Measurements from ENCODE around the gene PGLYRP2.

DNA sequence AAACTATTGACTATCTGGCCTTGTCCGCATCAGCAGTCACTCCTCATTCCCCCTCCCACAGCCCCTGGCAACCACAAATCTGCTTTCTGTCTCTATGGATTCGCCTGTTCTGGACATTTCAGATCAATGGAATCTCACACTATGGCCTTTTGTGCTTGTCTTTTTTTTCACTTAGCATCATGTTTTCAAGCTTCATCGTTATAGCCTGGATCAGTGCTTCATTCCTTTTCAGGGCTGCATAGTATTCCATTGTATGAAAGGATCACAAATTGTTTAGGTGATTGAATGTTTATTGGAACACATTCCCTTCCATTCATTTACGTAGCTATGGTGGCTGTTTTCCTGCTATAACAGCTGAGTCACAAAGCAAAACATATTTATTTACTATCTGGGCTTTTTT lies 7.7 kb upstream of the PGLYRP2 start:
- TF ChIP-seq ARID2 (IDR thresholded peaks at IDR 0.05) (no peak), ETV6 (IDR thresholded peaks at IDR 0.05; ENCODE audit: borderline replicate concordance in 1 of 2, low read depth in 2 of 2, low read length in 1 of 2) (no peak), ETV6 (CRISPR knock-in tag; IDR thresholded peaks at IDR 0.05; ENCODE audit: borderline replicate concordance) (no peak), NFYB (IDR thresholded peaks at IDR 0.05; ENCODE audit: extremely low read depth, insufficient read length) (no peak), CBX1 (IDR thresholded peaks at IDR 0.05; ENCODE audit: low read depth) (no peak), TAF1 (IDR thresholded peaks at IDR 0.05; ENCODE audit: control insufficient read depth, extremely low read depth, insufficient read depth, low read length, severe bottlenecking) (no peak), EP300 (IDR thresholded peaks at IDR 0.05; ENCODE audit: low read length) (no peak), ZBTB1 (CRISPR knock-in tag; IDR thresholded peaks at IDR 0.05; ENCODE audit: borderline replicate concordance, low read depth) (no peak), ZNF263 (CRISPR knock-in tag; IDR thresholded peaks at IDR 0.05; ENCODE audit: borderline replicate concordance) (no peak), ZNF121 (CRISPR knock-in tag; conservative IDR thresholded peaks at IDR 0.05) (no peak; the same call in 1 of the 2 replicates)
- TF ChIP-seq, protein P1, sequence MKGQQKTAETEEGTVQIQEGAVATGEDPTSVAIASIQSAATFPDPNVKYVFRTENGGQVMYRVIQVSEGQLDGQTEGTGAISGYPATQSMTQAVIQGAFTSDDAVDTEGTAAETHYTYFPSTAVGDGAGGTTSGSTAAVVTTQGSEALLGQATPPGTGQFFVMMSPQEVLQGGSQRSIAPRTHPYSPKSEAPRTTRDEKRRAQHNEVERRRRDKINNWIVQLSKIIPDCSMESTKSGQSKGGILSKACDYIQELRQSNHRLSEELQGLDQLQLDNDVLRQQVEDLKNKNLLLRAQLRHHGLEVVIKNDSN (CRISPR knock-in tag; IDR thresholded peaks at IDR 0.05) = no peak
- TF ChIP-seq, protein P2, sequence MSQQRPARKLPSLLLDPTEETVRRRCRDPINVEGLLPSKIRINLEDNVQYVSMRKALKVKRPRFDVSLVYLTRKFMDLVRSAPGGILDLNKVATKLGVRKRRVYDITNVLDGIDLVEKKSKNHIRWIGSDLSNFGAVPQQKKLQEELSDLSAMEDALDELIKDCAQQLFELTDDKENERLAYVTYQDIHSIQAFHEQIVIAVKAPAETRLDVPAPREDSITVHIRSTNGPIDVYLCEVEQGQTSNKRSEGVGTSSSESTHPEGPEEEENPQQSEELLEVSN (IDR thresholded peaks at IDR 0.05; ENCODE audit: borderline replicate concordance in 1 of 2, extremely low read depth in 1 of 2, insufficient read depth in 1 of 2, insufficient read length in 1 of 2, low read depth in 1 of 2, low read length in 1 of 2, poor library complexity in 1 of 2, severe bottlenecking in 1 of 2) = no peak
- TF ChIP-seq, protein P3, sequence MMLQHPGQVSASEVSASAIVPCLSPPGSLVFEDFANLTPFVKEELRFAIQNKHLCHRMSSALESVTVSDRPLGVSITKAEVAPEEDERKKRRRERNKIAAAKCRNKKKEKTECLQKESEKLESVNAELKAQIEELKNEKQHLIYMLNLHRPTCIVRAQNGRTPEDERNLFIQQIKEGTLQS (IDR thresholded peaks at IDR 0.05) = no peak
- TF ChIP-seq, protein P3 (CRISPR knock-in tag; conservative IDR thresholded peaks at IDR 0.05) = no peak
- TF ChIP-seq, protein P4, sequence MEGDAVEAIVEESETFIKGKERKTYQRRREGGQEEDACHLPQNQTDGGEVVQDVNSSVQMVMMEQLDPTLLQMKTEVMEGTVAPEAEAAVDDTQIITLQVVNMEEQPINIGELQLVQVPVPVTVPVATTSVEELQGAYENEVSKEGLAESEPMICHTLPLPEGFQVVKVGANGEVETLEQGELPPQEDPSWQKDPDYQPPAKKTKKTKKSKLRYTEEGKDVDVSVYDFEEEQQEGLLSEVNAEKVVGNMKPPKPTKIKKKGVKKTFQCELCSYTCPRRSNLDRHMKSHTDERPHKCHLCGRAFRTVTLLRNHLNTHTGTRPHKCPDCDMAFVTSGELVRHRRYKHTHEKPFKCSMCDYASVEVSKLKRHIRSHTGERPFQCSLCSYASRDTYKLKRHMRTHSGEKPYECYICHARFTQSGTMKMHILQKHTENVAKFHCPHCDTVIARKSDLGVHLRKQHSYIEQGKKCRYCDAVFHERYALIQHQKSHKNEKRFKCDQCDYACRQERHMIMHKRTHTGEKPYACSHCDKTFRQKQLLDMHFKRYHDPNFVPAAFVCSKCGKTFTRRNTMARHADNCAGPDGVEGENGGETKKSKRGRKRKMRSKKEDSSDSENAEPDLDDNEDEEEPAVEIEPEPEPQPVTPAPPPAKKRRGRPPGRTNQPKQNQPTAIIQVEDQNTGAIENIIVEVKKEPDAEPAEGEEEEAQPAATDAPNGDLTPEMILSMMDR (IDR thresholded peaks at IDR 0.05 in 2 of 3, conservative IDR thresholded peaks at IDR 0.05 in 1 of 3; ENCODE audit: insufficient read depth in 2 of 3, low read depth in 1 of 3, low read length in 3 of 3) = no peak
